Naive thymus-derived CD4-positive, alpha-beta T cell (primary cell): Measurements from ENCODE around the gene NINJ2. TPM values are rescaled to one million over a fixed set of nuclear protein-coding genes. Genes with fewer than 3 reads are reported as not detected.

Source experiments
- ATAC-seq: fragments of 150-1000 bp; cut with Tn5 transposase; 2 replicates; pipeline ENCODE4 v1.10.0; 2021; ENCODE audit warnings: mild to moderate bottlenecking, moderate library complexity
- CTCF ChIA-PET: fragments of 350-600 bp; sonication (Branson Sonifier 250); formaldehyde crosslinking; loops from one replicate; lab custom pipeline; 2021; ENCODE audit warnings: antibody characterized with exemption; lab: Charles Lee
- POLR2A ChIA-PET: fragments of 350-600 bp; sonication (Branson Sonifier 250); formaldehyde crosslinking; loops from one replicate; lab custom pipeline; 2021; ENCODE audit warnings: antibody characterized with exemption, inconsistent platforms; lab: Charles Lee
- DNase-seq, 9 donors: peaks; one replicate each; pipeline versions ENCODE4 v3.0.0 to v3.0.0-alpha.2; 2020 to 2022; ENCODE audit warnings: mixed read lengths in 1 of 9
- H3K27ac ChIP-seq: one replicate; pipeline ENCODE4 v1.7.0; 2013; ENCODE audit warnings: mild to moderate bottlenecking, low read depth, low read length, moderate library complexity
- H3K27me3 ChIP-seq, 2 donors: one replicate each; pipeline ENCODE4 v1.7.0; 2013; ENCODE audit warnings: low read length in 2 of 2, mild to moderate bottlenecking in 2 of 2, moderate library complexity in 2 of 2; ENCODE audit not compliant: control insufficient read depth in 2 of 2, insufficient read depth in 2 of 2
- H3K36me3 ChIP-seq, 3 experiments: 1 replicate in 2 of 3; 2 replicates in 1 of 3; pipeline ENCODE4 v1.7.0; 2013; ENCODE audit warnings: low read length in 3 of 3, mild to moderate bottlenecking in 3 of 3, moderate library complexity in 1 of 3; ENCODE audit not compliant: insufficient read depth in 3 of 3, control insufficient read depth in 2 of 3
- H3K4me1 ChIP-seq, 2 donors: one replicate each; pipeline ENCODE4 v1.7.0; 2013; ENCODE audit warnings: low read length in 2 of 2, mild to moderate bottlenecking in 2 of 2, moderate library complexity in 1 of 2; ENCODE audit not compliant: control insufficient read depth in 2 of 2, insufficient read depth in 2 of 2
- H3K4me3 ChIP-seq: 2 replicates; pipeline ENCODE4 v1.7.0; 2013; ENCODE audit warnings: mild to moderate bottlenecking, low read length
- H3K9me3 ChIP-seq, 3 experiments: 1 replicate in 2 of 3; 2 replicates in 1 of 3; pipeline ENCODE4 v1.7.0; 2013; ENCODE audit warnings: low read length in 3 of 3; ENCODE audit not compliant: control insufficient read depth in 2 of 3
- H3K27ac Mint-ChIP-seq, 9 donors: one replicate each; pipeline ENCODE4 v1.8.0; 2020 to 2022; ENCODE audit warnings: mixed read lengths in 9 of 9, mild to moderate bottlenecking in 8 of 9, moderate library complexity in 5 of 9, inconsistent platforms in 2 of 9
- H3K27me3 Mint-ChIP-seq, 5 donors: one replicate each; pipeline ENCODE4 v1.8.0; 2021 to 2022; ENCODE audit warnings: mixed read lengths in 5 of 5, mild to moderate bottlenecking in 1 of 5
- H3K36me3 Mint-ChIP-seq, 5 donors: one replicate each; pipeline ENCODE4 v1.8.0; 2020 to 2022; ENCODE audit warnings: mixed read lengths in 5 of 5, mild to moderate bottlenecking in 3 of 5, inconsistent platforms in 1 of 5
- H3K4me1 Mint-ChIP-seq, 7 donors: one replicate each; pipeline ENCODE4 v1.8.0; 2020 to 2022; ENCODE audit warnings: mixed read lengths in 7 of 7, mild to moderate bottlenecking in 3 of 7, inconsistent platforms in 1 of 7
- H3K4me3 Mint-ChIP-seq, 10 donors: one replicate each; pipeline ENCODE4 v1.8.0; 2020 to 2022; ENCODE audit warnings: mild to moderate bottlenecking in 10 of 10, mixed read lengths in 10 of 10, moderate library complexity in 6 of 10, inconsistent platforms in 2 of 10
- H3K9me3 Mint-ChIP-seq, 11 donors: one replicate each; pipeline ENCODE4 v1.8.0; 2020 to 2022; ENCODE audit warnings: mixed read lengths in 11 of 11, mild to moderate bottlenecking in 4 of 11, inconsistent platforms in 1 of 11, moderate library complexity in 1 of 11
- intact Hi-C, 2 donors: fragments of 100-400 bp; cut with micrococcal nuclease; formaldehyde crosslinking; loops; one replicate each; pipeline ENCODE4 v1.15.1; 2023
- polyA plus RNA-seq, 2 donors: library from polyadenylated mRNA; unstranded; fragments of 300-500 nt; fragmentation: Illumina TruSeq; gene quantifications; one replicate each; pipeline ENCODE4 v1.2.3, GENCODE V29; 2021
- total RNA-seq, 6 experiments: library from RNA in 5 of 6; stranded (reverse) in 5 of 6; gene quantifications; 1 replicate in 5 of 6; 2 replicates in 1 of 6; pipeline ENCODE4 v1.2.3 and lab custom pipeline; 2021 to 2026

NINJ2 gene
- total and polyA plus RNA-seq, 7 experiments from 2014 or later = 0.84 to 11.2 (median 5.1) TPM

GRCh38 chr12:560691-561390, 102.4 kb downstream of the NINJ2 start:
- Mint-ChIP-seq H3K4me1 (peaks cover 47 to 83% (median 70%) of the 10 kb centered on the region in 7 donors), H3K9me3 (no peaks in the 10 kb centered on the region), H3K27me3 (no peaks in the 10 kb centered on the region), H3K4me3 (peak overlapping the region in 3 of 10 donors; percentile 16 to 82 (median 49)), H3K36me3 (peaks cover 0 to 42% (median 8%) of the 10 kb centered on the region in 5 donors), H3K27ac (peak overlapping the region in 8 of 9 donors; percentile 32 to 96 (median 94))
- H3K4me3 ChIP-seq = no peak overlapping the region
- H3K36me3 ChIP-seq = no peaks in the 10 kb centered on the region
- H3K27ac ChIP-seq = no peak overlapping the region
- H3K9me3 ChIP-seq = no peaks in the 10 kb centered on the region
- POLR2A ChIA-PET = interaction anchor here (1.1 kb wide), 1 partner anchor 191 kb away, joined by 3 read pairs; no protein-coding TSS in a partner anchor
- peak in 3 of 9 donors; percentile 28 to 42 (median 32) for DNase-seq
- H3K4me1 ChIP-seq = peaks cover 40 to 53% of the 10 kb centered on the region in 2 donors
- intact Hi-C loops = loop anchor here in 1 of 2 donors (5.0 kb wide), 1 partner anchor 431 kb away; the partner anchor contains the start of gene ERC1
- CTCF ChIA-PET = no interaction called here
- H3K27me3 ChIP-seq = no peaks in the 10 kb centered on the region
- ATAC-seq = no peak

- ChIA-PET CTCF (interaction anchor here (1.4 kb wide), 1 partner anchor 13 kb away, joined by 6 read pairs; no protein-coding TSS in a partner anchor), POLR2A (interaction anchor here (1.1 to 1.4 kb wide), 3 partner anchors 9 to 192 kb away, joined by 3 to 4 read pairs (median 3); no protein-coding TSS in a partner anchor)
- Mint-ChIP-seq H3K4me3 (peak overlapping the region in 7 of 10 donors; percentile 21 to 71 (median 39)), H3K9me3 (no peaks in the 10 kb centered on the region), H3K36me3 (peaks cover 0 to 42% (median 5%) of the 10 kb centered on the region in 5 donors), H3K27ac (peak overlapping the region in 7 of 9 donors; percentile 47 to 96 (median 90)), H3K4me1 (peaks cover 47 to 80% (median 66%) of the 10 kb centered on the region in 7 donors), H3K27me3 (no peaks in the 10 kb centered on the region)
- no peak for DNase-seq
- ATAC-seq = no peak
- H3K4me3 ChIP-seq = no peak overlapping the region
- H3K4me1 ChIP-seq = peaks cover 32 to 45% of the 10 kb centered on the region in 2 donors
- intact Hi-C loops = loop anchor here in 1 of 2 donors (5.0 kb wide), 1 partner anchor 432 kb away; the partner anchor contains the start of gene ERC1
- H3K27ac ChIP-seq = no peak overlapping the region
- no peaks in the 10 kb centered on the region for H3K9me3 ChIP-seq
- H3K36me3 ChIP-seq = no peaks in the 10 kb centered on the region
- H3K27me3 ChIP-seq = no peaks in the 10 kb centered on the region
These were observed 103.3 kb downstream of the NINJ2 start for GRCh38 chr12:559906-560455.

GRCh38 chr12:559208-559905, 103.9 kb downstream of the NINJ2 start:
- no peak overlapping the region for H3K4me3 ChIP-seq
- ATAC-seq (no peak), DNase-seq (no peak)
- ChIA-PET POLR2A (interaction anchor here (1.3 to 1.4 kb wide), 3 partner anchors 9 to 170 kb away, joined by 3 to 4 read pairs (median 4); partner anchors contain the start of gene KDM5A), CTCF (interaction anchor here (1.4 to 2.3 kb wide), 2 partner anchors 10 to 12 kb away, joined by 6 to 7 read pairs; no protein-coding TSS in a partner anchor)
- H3K36me3 ChIP-seq = no peaks in the 10 kb centered on the region
- H3K27ac ChIP-seq = no peak overlapping the region
- no peaks in the 10 kb centered on the region for H3K27me3 Mint-ChIP-seq
- H3K9me3 Mint-ChIP-seq = no peaks in the 10 kb centered on the region
- intact Hi-C loops = no loop called here
- peak overlapping the region in 5 of 9 donors; percentile 47 to 96 (median 93) for H3K27ac Mint-ChIP-seq
- H3K4me1 Mint-ChIP-seq = peaks cover 43 to 75% (median 60%) of the 10 kb centered on the region in 7 donors
- no peaks in the 10 kb centered on the region for H3K9me3 ChIP-seq
- peaks cover 25 to 39% of the 10 kb centered on the region in 2 donors for H3K4me1 ChIP-seq
- H3K4me3 Mint-ChIP-seq = peak overlapping the region in 5 of 10 donors; percentile 27 to 71 (median 43)
- H3K27me3 ChIP-seq = no peaks in the 10 kb centered on the region
- H3K36me3 Mint-ChIP-seq = peaks cover 0 to 40% (median 2%) of the 10 kb centered on the region in 5 donors

GRCh38 chr12:558580-558979, 104.7 kb downstream of the NINJ2 start:
- no peak overlapping the region for H3K4me3 Mint-ChIP-seq
- no peak overlapping the region for H3K4me3 ChIP-seq
- ChIA-PET CTCF (interaction anchor here (0.9 to 2.3 kb wide), 3 partner anchors 11 to 104 kb away, joined by 4 to 7 read pairs (median 6); no protein-coding TSS in a partner anchor), POLR2A (interaction anchor here (1.3 kb wide), 2 partner anchors 104 to 169 kb away, joined by 3 to 4 read pairs; partner anchors contain the start of gene KDM5A)
- H3K27ac ChIP-seq = no peak overlapping the region
- H3K27ac Mint-ChIP-seq = peak overlapping the region in 1 of 9 donors; percentile 16
- no peaks in the 10 kb centered on the region for H3K27me3 ChIP-seq
- no peak for DNase-seq
- no peaks in the 10 kb centered on the region for H3K36me3 ChIP-seq
- peaks cover 40 to 74% (median 59%) of the 10 kb centered on the region in 7 donors for H3K4me1 Mint-ChIP-seq
- H3K36me3 Mint-ChIP-seq = peaks cover 0 to 38% (median 0%) of the 10 kb centered on the region in 5 donors
- peaks cover 23 to 39% of the 10 kb centered on the region in 2 donors for H3K4me1 ChIP-seq
- no peaks in the 10 kb centered on the region for H3K27me3 Mint-ChIP-seq
- intact Hi-C loops = no loop called here
- no peaks in the 10 kb centered on the region for H3K9me3 ChIP-seq
- no peak for ATAC-seq
- no peaks in the 10 kb centered on the region for H3K9me3 Mint-ChIP-seq

- H3K4me3 Mint-ChIP-seq = no peak overlapping the region
- DNase-seq = no peak
- POLR2A ChIA-PET = interaction anchor here (0.6 kb wide), 1 partner anchor 86 kb away, joined by 3 read pairs; no protein-coding TSS in a partner anchor
- Histone ChIP-seq H3K4me1 (peaks cover 10 to 42% of the 10 kb centered on the region in 2 donors), H3K9me3 (no peaks in the 10 kb centered on the region), H3K4me3 (no peak overlapping the region), H3K27me3 (no peaks in the 10 kb centered on the region), H3K27ac (no peak overlapping the region), H3K36me3 (no peaks in the 10 kb centered on the region)
- CTCF ChIA-PET = interaction anchor here (0.8 kb wide), 1 partner anchor 10 kb away, joined by 3 read pairs; no protein-coding TSS in a partner anchor
- H3K4me1 Mint-ChIP-seq = peaks cover 48 to 74% (median 61%) of the 10 kb centered on the region in 7 donors
- peaks cover 0 to 34% (median 0%) of the 10 kb centered on the region in 5 donors for H3K36me3 Mint-ChIP-seq
- intact Hi-C loops = no loop called here
- no peaks in the 10 kb centered on the region for H3K27me3 Mint-ChIP-seq
- no peaks in the 10 kb centered on the region for H3K9me3 Mint-ChIP-seq
- ATAC-seq = no peak
- H3K27ac Mint-ChIP-seq = no peak overlapping the region
These were observed 106.7 kb downstream of the NINJ2 start for GRCh38 chr12:556498-556897.

GRCh38 chr12:554001-554285, 109.3 kb downstream of the NINJ2 start:
- Mint-ChIP-seq H3K4me3 (peak overlapping the region in 8 of 10 donors; percentile 60 to 96 (median 82)), H3K27me3 (no peaks in the 10 kb centered on the region), H3K4me1 (peaks cover 40 to 74% (median 57%) of the 10 kb centered on the region in 7 donors), H3K9me3 (no peaks in the 10 kb centered on the region), H3K27ac (peak overlapping the region in 6 of 9 donors; percentile 70 to 95 (median 90)), H3K36me3 (peaks cover 0 to 22% (median 0%) of the 10 kb centered on the region in 5 donors)
- H3K9me3 ChIP-seq = no peaks in the 10 kb centered on the region
- no peak overlapping the region for H3K27ac ChIP-seq
- intact Hi-C loops = no loop called here
- peak overlapping the region; percentile 34 for H3K4me3 ChIP-seq
- ChIA-PET POLR2A (no interaction called here), CTCF (interaction anchor here (1.0 to 1.3 kb wide), 2 partner anchors 16 to 112 kb away, joined by 3 to 6 read pairs; no protein-coding TSS in a partner anchor)
- H3K27me3 ChIP-seq = no peaks in the 10 kb centered on the region
- ATAC-seq (no peak), DNase-seq (no peak)
- H3K36me3 ChIP-seq = no peaks in the 10 kb centered on the region
- H3K4me1 ChIP-seq = peaks cover 10 to 32% of the 10 kb centered on the region in 2 donors
